GM23248 (cell line): ENCODE data around the gene IGF2BP2.

Experiments
- EZH2 ChIP-seq: fragments of 200-600 bp; sonication (generic); IDR thresholded peaks from 2 replicates; pipeline ENCODE4 v1.6.1; 2018; ENCODE audit warnings: antibody characterized with exemption, mild to moderate bottlenecking; ENCODE audit not compliant: insufficient read depth, poor library complexity, severe bottlenecking
- EZH2phosphoT487 ChIP-seq: fragments of 200-600 bp; sonication (generic); IDR thresholded peaks from 2 replicates; pipeline ENCODE4 v1.6.1; 2018; ENCODE audit warnings: antibody characterized with exemption, moderate library complexity, mild to moderate bottlenecking, low read depth; ENCODE audit not compliant: insufficient read depth

DNA sequence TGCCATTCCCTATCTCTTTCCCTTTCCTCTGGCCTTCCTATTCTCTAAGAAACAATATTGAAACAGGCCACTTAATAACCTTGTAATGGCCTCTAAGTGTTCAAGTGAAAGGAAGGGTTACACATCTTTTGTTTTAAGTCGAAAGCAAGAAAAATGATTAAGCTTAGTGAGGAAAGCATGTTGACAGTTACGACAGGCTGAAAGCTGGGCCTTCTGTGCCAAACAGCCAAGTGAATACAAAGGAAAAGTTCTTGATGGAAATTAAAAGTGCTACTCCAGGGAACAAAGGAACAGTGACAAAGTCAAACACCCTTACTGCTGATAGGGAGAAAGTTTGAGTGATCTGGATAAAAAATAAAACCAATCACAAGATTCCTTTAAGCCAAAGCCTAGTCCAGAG, 184.5 kb downstream of the IGF2BP2 start:
- no peak for TF ChIP-seq EZH2
- TF ChIP-seq EZH2phosphoT487: no peak
